ENCODE data around the gene RBM23.

- TF ChIP-seq CTCF (IDR thresholded peaks at IDR 0.05) (no peak), POLR2AphosphoS5 (IDR thresholded peaks at IDR 0.05) (no peak)
Observed at GRCh38 chr14:22884076-22884737, 34.7 kb downstream of the RBM23 start.

Measured in prostate gland (tissue), 2 donors.